HEK293 (cell line): ENCODE data around the gene GOLGA6L2.
"Not testable (repeated sequence)": the region's sequence is repeated elsewhere in the genome, so short reads cannot be mapped to it uniquely, and the experiment has no call there.

Experiments used
- CTCF ChIP-seq: fragments of 450-650 bp; formaldehyde crosslinking; IDR thresholded peaks from 2 replicates; pipeline ENCODE4 v1.5.1; 2016; ENCODE audit warnings: missing biosample characterization, missing genetic modification characterization
- HOXA7 ChIP-seq: sonication (generic); formaldehyde crosslinking; IDR thresholded peaks from 2 replicates; pipeline ENCODE4 v1.8.1; 2022; ENCODE audit warnings: missing genetic modification reagents, borderline replicate concordance
- YY1 ChIP-seq: fragments of 450-650 bp; formaldehyde crosslinking; IDR thresholded peaks from 2 replicates; pipeline ENCODE4 v1.5.1; 2018; ENCODE audit warnings: missing biosample characterization, missing genetic modification characterization
- ZNF24 ChIP-seq: fragments of 450-650 bp; formaldehyde crosslinking; IDR thresholded peaks from 2 replicates; pipeline ENCODE4 v1.5.1; 2016; ENCODE audit warnings: missing biosample characterization, missing genetic modification characterization

DNA sequence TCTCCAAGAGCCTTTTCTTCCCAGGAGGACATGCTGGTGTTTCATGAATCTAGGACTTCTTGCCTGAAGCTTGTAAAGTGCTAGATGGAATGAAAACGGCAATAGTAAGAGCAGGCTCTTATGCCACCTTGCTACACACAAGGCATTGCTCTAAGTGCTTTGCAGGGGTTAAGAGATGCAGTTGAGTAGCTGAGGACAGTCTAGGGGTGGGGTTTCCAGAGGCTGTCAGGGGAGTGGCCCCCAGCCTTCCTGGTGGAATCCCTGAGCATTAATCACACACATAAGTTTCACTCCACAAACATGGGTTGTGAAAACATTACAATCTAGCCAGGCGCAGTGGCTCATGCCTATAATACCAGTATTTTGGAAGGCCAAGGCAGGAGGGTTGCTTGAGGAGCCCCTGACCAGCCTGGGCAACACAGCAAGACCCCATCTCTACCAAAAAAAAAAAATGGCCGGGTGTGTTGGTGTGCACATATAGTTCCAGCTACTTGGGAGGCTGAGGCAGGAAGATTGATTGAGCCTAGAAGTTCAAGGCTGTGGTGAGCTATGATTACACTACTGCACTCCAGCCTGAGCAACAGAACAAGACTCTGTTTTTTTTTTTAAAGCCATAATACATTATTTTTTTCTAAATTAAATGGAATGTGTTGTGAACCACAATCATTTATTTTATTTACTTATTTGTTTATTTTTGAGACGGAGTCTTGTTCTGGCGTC lies 34.0 kb downstream of the GOLGA6L2 start:
- TF ChIP-seq ZNF24 (tag by site-specific recombination); YY1 (tag by site-specific recombination); HOXA7 (CRISPR knock-in tag); CTCF: not testable (repeated sequence)
